ENCODE measurements around the gene STS. TPM values are rescaled to one million over a fixed set of nuclear protein-coding genes. Genes with fewer than 3 reads are reported as not detected.

The STS gene
- total and polyA plus RNA-seq, 2 of the 4 experiments (the other 2 are of a cell fraction), result 2.6 to 3.4 TPM

DNA sequence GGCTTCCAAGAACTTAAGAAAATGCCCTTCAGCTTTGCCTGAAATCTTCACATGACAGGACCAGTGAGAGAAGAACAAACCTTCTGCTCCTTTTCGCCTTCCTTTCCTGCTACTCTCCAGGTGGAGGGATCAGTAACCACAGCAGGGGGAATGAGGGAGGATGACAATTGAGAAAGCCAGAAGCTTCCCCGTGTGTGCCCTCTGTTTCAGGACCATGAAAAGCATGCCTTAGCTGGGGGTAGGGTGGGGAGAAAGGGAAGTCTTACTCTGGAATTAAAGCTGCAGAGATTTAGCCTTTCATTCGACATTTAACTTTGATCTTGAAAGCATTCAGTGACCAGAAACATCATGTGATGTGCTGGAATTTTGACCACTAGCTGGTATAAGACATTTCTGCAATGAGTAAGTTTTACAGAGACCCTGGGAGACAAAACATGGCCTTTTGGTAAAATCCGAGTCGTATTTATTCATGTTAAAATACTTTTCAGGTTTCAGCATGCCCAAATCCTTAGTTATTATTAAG is 11.0 kb downstream of the STS start:
- no CpG with 5 or more reads among the region's 5 CpGs for WGBS, 2 experiments (ENCODE audit: extremely low coverage in 2 of 2, insufficient read length in 1 of 2)
- Histone ChIP-seq H4K91ac (ENCODE audit: insufficient read depth, low read depth, low read length) (no peak overlapping the region), H2BK20ac (ENCODE audit: low read depth, low read length) (no peak overlapping the region), H3K27me3 (ENCODE audit: control insufficient read depth, insufficient read depth, low read length) (peaks cover 6% of the 10 kb centered on the region; the same call in 1 of the 2 replicates), H3K14ac (replicated peaks; ENCODE audit: low read depth, low read length) (no peak overlapping the region), H3K4ac (ENCODE audit: low read depth, low read length) (no peak overlapping the region), H2BK15ac (ENCODE audit: low read depth, low read length) (no peak overlapping the region), H2BK120ac (ENCODE audit: low read depth, low read length) (no peak overlapping the region), H3K9me1 (ENCODE audit: insufficient read depth, low read length) (no peaks in the 10 kb centered on the region), H3K36me3 (ENCODE audit: control insufficient read depth, insufficient read depth, low read length) (no peaks in the 10 kb centered on the region), H3K27ac (ENCODE audit: insufficient read depth, low read length) (no peak overlapping the region), H2AK5ac (ENCODE audit: low read depth, low read length) (no peak overlapping the region), H4K5ac (ENCODE audit: low read depth, low read length) (no peak overlapping the region), H2BK5ac (ENCODE audit: low read depth, low read length, poor library complexity, severe bottlenecking) (no peak overlapping the region), H2AFZ (replicated peaks; ENCODE audit: low read length, poor library complexity) (no peak overlapping the region), H2AK9ac (replicated peaks; ENCODE audit: low read depth, low read length, poor library complexity) (no peak overlapping the region), H3K9ac (ENCODE audit: low read depth, low read length) (no peak overlapping the region), H3K79me1 (ENCODE audit: low read depth in 1 of 2, low read length in 2 of 2) (no peaks in the 10 kb centered on the region), H4K8ac (ENCODE audit: low read depth in 2 of 2, low read length in 2 of 2) (no peak overlapping the region), H3K56ac (ENCODE audit: extremely low read depth, insufficient read depth, low read length) (no peak overlapping the region), H3K18ac (ENCODE audit: low read depth, low read length) (no peak overlapping the region), H4K20me1 (ENCODE audit: insufficient read depth, low read length) (no peaks in the 10 kb centered on the region), H3K23ac (ENCODE audit: low read depth, low read length) (no peak overlapping the region), H3K4me3 (ENCODE audit: insufficient read depth, low read depth, low read length) (no peak overlapping the region), H3K9me3 (ENCODE audit: control insufficient read depth, insufficient read depth, low read length) (no peaks in the 10 kb centered on the region), H3K4me1 (ENCODE audit: control insufficient read depth, insufficient read depth, low read length) (no peaks in the 10 kb centered on the region; the same call in 1 of the 2 replicates), H3K4me2 (ENCODE audit: low read depth, low read length) (no peak overlapping the region)
- dilution Hi-C loops (cut with HindIII; ENCODE audit: low sequenced_read_pairs, unreplicated experiment), result no loop called here
- ChIA-PET CTCF (no interaction called here), POLR2A (ENCODE audit: unreplicated experiment) (no interaction called here)
- no peak for ATAC-seq (ENCODE audit: low read depth)
- intact Hi-C loops (cut with micrococcal nuclease), result no loop called here
- no peak for DNase-seq
- no TSS peak for BruUV-seq (replicated peaks)
- TF ChIP-seq MXI1 (IDR thresholded peaks at IDR 0.05; ENCODE audit: borderline replicate concordance, low read depth, low read length), result no peak
- no peak for TF ChIP-seq RFX5 (IDR thresholded peaks at IDR 0.05; ENCODE audit: low read depth, low read length)
- no peak for TF ChIP-seq RCOR1 (IDR thresholded peaks at IDR 0.05; ENCODE audit: insufficient replicate concordance, low read length)
- no peak for TF ChIP-seq CHD1 (IDR thresholded peaks at IDR 0.05; ENCODE audit: low read depth, low read length)
- TF ChIP-seq MAZ (IDR thresholded peaks at IDR 0.05; ENCODE audit: borderline replicate concordance, low read depth, low read length), result no peak
- TF ChIP-seq, protein P1, sequence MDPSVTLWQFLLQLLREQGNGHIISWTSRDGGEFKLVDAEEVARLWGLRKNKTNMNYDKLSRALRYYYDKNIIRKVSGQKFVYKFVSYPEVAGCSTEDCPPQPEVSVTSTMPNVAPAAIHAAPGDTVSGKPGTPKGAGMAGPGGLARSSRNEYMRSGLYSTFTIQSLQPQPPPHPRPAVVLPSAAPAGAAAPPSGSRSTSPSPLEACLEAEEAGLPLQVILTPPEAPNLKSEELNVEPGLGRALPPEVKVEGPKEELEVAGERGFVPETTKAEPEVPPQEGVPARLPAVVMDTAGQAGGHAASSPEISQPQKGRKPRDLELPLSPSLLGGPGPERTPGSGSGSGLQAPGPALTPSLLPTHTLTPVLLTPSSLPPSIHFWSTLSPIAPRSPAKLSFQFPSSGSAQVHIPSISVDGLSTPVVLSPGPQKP (IDR thresholded peaks at IDR 0.05; ENCODE audit: borderline replicate concordance, low read depth, low read length), result no peak
- TF ChIP-seq BHLHE40 (IDR thresholded peaks at IDR 0.05; ENCODE audit: low read depth, low read length), result no peak
- TF ChIP-seq, protein P2, sequence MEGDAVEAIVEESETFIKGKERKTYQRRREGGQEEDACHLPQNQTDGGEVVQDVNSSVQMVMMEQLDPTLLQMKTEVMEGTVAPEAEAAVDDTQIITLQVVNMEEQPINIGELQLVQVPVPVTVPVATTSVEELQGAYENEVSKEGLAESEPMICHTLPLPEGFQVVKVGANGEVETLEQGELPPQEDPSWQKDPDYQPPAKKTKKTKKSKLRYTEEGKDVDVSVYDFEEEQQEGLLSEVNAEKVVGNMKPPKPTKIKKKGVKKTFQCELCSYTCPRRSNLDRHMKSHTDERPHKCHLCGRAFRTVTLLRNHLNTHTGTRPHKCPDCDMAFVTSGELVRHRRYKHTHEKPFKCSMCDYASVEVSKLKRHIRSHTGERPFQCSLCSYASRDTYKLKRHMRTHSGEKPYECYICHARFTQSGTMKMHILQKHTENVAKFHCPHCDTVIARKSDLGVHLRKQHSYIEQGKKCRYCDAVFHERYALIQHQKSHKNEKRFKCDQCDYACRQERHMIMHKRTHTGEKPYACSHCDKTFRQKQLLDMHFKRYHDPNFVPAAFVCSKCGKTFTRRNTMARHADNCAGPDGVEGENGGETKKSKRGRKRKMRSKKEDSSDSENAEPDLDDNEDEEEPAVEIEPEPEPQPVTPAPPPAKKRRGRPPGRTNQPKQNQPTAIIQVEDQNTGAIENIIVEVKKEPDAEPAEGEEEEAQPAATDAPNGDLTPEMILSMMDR (conservative IDR thresholded peaks at IDR 0.05; ENCODE audit: low read depth, low read length), result no peak
- in situ Hi-C loops (cut with MboI; ENCODE audit: low sequenced_read_pairs), result no loop called here

Measured in IMR-90 (cell line).